H9 (cell line): ENCODE measurements around the gene ELOA. TPM values are rescaled to one million over a fixed set of nuclear protein-coding genes. Genes with fewer than 3 reads are reported as not detected.
A peak's percentile ranks its signal among the peaks of the same experiment; 100 is the strongest.

ENCODE experiments used
- DNase-seq: peaks from one replicate; pipeline ENCODE4 v3.0.0-alpha.2; 2017
- H2AFZ ChIP-seq: one replicate; pipeline ENCODE4 v1.6.1; 2013; ENCODE audit warnings: mild to moderate bottlenecking, low read length, control low read depth, moderate library complexity
- H2AK5ac ChIP-seq: 2 replicates; pipeline ENCODE4 v1.6.1; 2013; ENCODE audit warnings: low read length, control low read depth, mixed read lengths; ENCODE audit not compliant: insufficient read length
- H2BK120ac ChIP-seq: one replicate; pipeline ENCODE4 v1.6.1; 2013; ENCODE audit warnings: low read depth, mild to moderate bottlenecking, low read length, control low read depth, inconsistent platforms; ENCODE audit not compliant: poor library complexity, severe bottlenecking
- H2BK12ac ChIP-seq: 2 replicates; pipeline ENCODE4 v1.6.1; 2013; ENCODE audit warnings: low read length, control low read depth, mixed read lengths, low read depth; ENCODE audit not compliant: insufficient read length
- H2BK15ac ChIP-seq: 2 replicates; pipeline ENCODE4 v1.6.1; 2013; ENCODE audit warnings: low read depth, low read length, control low read depth
- H2BK20ac ChIP-seq: one replicate; pipeline ENCODE4 v1.6.1; 2013; ENCODE audit warnings: low read depth, mild to moderate bottlenecking, low read length, control low read depth, inconsistent platforms; ENCODE audit not compliant: poor library complexity, severe bottlenecking
- H2BK5ac ChIP-seq: 2 replicates; pipeline ENCODE4 v1.6.1; 2013; ENCODE audit warnings: low read length, control low read depth, mixed read lengths; ENCODE audit not compliant: insufficient read length
- H3K14ac ChIP-seq: 2 replicates; pipeline ENCODE4 v1.6.1; 2013; ENCODE audit warnings: low read length, control low read depth; ENCODE audit not compliant: insufficient read depth
- H3K18ac ChIP-seq: 2 replicates; pipeline ENCODE4 v1.6.1; 2013; ENCODE audit warnings: low read depth, mild to moderate bottlenecking, mixed read lengths, low read length, control low read depth; ENCODE audit not compliant: insufficient read length
- H3K23ac ChIP-seq: 2 replicates; pipeline ENCODE4 v1.6.1; 2013; ENCODE audit warnings: low read length, control low read depth, mixed read lengths, low read depth; ENCODE audit not compliant: insufficient read length
- H3K23me2 ChIP-seq: 2 replicates; pipeline ENCODE4 v1.6.1; 2013; ENCODE audit warnings: low read depth, mild to moderate bottlenecking, mixed read lengths, low read length, control low read depth; ENCODE audit not compliant: insufficient read length, poor library complexity, severe bottlenecking
- H3K27ac ChIP-seq: 2 replicates; pipeline ENCODE4 v1.5.1; 2013; ENCODE audit warnings: low read length, control low read depth, mixed read lengths, low read depth; ENCODE audit not compliant: insufficient read length
- H3K27me3 ChIP-seq: 2 replicates; pipeline ENCODE4 v1.6.1; 2013; ENCODE audit warnings: low read length, control low read depth, inconsistent platforms; ENCODE audit not compliant: insufficient read depth
- H3K4ac ChIP-seq: 2 replicates; pipeline ENCODE4 v1.6.1; 2013; ENCODE audit warnings: low read depth, mild to moderate bottlenecking, control low read depth, inconsistent platforms, low read length, moderate library complexity
- H3K4me1 ChIP-seq: 2 replicates; pipeline ENCODE4 v1.6.1; 2013; ENCODE audit warnings: low read length, control low read depth, inconsistent platforms; ENCODE audit not compliant: insufficient read depth
- H3K4me2 ChIP-seq: 2 replicates; pipeline ENCODE4 v1.6.1; 2013; ENCODE audit warnings: low read length, control low read depth, mixed read lengths; ENCODE audit not compliant: insufficient read length, insufficient read depth
- H3K56ac ChIP-seq: 2 replicates; pipeline ENCODE4 v1.6.1; 2013; ENCODE audit warnings: low read depth, mild to moderate bottlenecking, mixed read lengths, low read length, control low read depth; ENCODE audit not compliant: insufficient read length
- H3K79me1 ChIP-seq: 2 replicates; pipeline ENCODE4 v1.6.1; 2013; ENCODE audit warnings: low read depth, mild to moderate bottlenecking, moderate library complexity, low read length, control low read depth, inconsistent platforms; ENCODE audit not compliant: insufficient read depth, poor library complexity, severe bottlenecking
- H3K79me2 ChIP-seq: 2 replicates; pipeline ENCODE4 v1.6.1; 2013; ENCODE audit warnings: low read length, control low read depth, inconsistent platforms; ENCODE audit not compliant: insufficient read depth
- H3K9ac ChIP-seq: 2 replicates; pipeline ENCODE4 v1.6.1; 2013; ENCODE audit warnings: low read length, control low read depth, mixed read lengths; ENCODE audit not compliant: insufficient read length; ENCODE audit errors: extremely low read depth
- H3K9me3 ChIP-seq: one replicate; pipeline ENCODE4 v1.6.1; 2013; ENCODE audit warnings: low read depth, low read length, inconsistent platforms; ENCODE audit not compliant: control insufficient read depth
- H3T11ph ChIP-seq: one replicate; pipeline ENCODE4 v1.6.1; 2013; ENCODE audit warnings: mild to moderate bottlenecking, low read length, control low read depth, inconsistent platforms
- H4K20me1 ChIP-seq: one replicate; pipeline ENCODE4 v1.6.1; 2013; ENCODE audit not compliant: control insufficient read depth, insufficient read length, insufficient read depth
- H4K5ac ChIP-seq: 2 replicates; pipeline ENCODE4 v1.6.1; 2013; ENCODE audit warnings: low read depth, mild to moderate bottlenecking, mixed read lengths, low read length, control low read depth; ENCODE audit not compliant: insufficient read length
- H4K8ac ChIP-seq: replicated peaks from 2 replicates; pipeline ENCODE4 v1.6.1; 2013; ENCODE audit warnings: low read length, control low read depth, mixed read lengths, low read depth; ENCODE audit not compliant: insufficient read length
- H4K91ac ChIP-seq: 2 replicates; pipeline ENCODE4 v1.6.1; 2013; ENCODE audit warnings: low read depth, mild to moderate bottlenecking, moderate library complexity, mixed read lengths, low read length, control low read depth; ENCODE audit not compliant: insufficient read length
- H3K27ac Mint-ChIP-seq, 3 experiments: 2 replicates in 2 of 3; 3 replicates in 1 of 3; pipeline ENCODE4 v1.8.0; 2020 to 2021; ENCODE audit warnings: mixed read lengths in 3 of 3, mild to moderate bottlenecking in 1 of 3, moderate library complexity in 1 of 3
- H3K27me3 Mint-ChIP-seq: 2 replicates; pipeline ENCODE4 v1.8.0; 2021; ENCODE audit warnings: low read depth, mild to moderate bottlenecking, moderate library complexity, mixed read lengths
- H3K36me3 Mint-ChIP-seq, 3 experiments: 2 replicates in 2 of 3; 3 replicates in 1 of 3; pipeline ENCODE4 v1.8.0; 2020 to 2021; ENCODE audit warnings: low read depth in 3 of 3, mixed read lengths in 3 of 3; ENCODE audit not compliant: insufficient read depth in 1 of 3
- H3K4me1 Mint-ChIP-seq, 2 experiments: 2 replicates each; pipeline ENCODE4 v1.8.0; 2020; ENCODE audit warnings: mixed read lengths in 2 of 2
- H3K4me3 Mint-ChIP-seq, 2 experiments: 2 replicates in 1 of 2; 3 replicates in 1 of 2; pipeline ENCODE4 v1.8.0; 2020 to 2021; ENCODE audit warnings: mild to moderate bottlenecking in 2 of 2, mixed read lengths in 2 of 2, moderate library complexity in 1 of 2
- H3K9me3 Mint-ChIP-seq, 2 experiments: 2 replicates in 1 of 2; 3 replicates in 1 of 2; pipeline ENCODE4 v1.8.0; 2020; ENCODE audit warnings: mild to moderate bottlenecking in 2 of 2, mixed read lengths in 2 of 2, moderate library complexity in 1 of 2
- CTCF ChIP-seq: fragments of 200-600 bp; sonication (generic); conservative IDR thresholded peaks from 3 replicates; pipeline ENCODE4 v1.8.0; 2021; ENCODE audit warnings: antibody characterized with exemption, mild to moderate bottlenecking
- WGBS: extraction: QIAGEN DNeasy Blood & Tissue Kit; methylation state at CpG from one replicate; pipeline ENCODE4 v1.1.7; 2013; ENCODE audit warnings: missing lambda C conversion rate, low lambda C conversion rate, mixed read lengths; ENCODE audit not compliant: insufficient read length; ENCODE audit errors: extremely low coverage; 5-methylcytosine and 5-hydroxymethylcytosine counted together
- total RNA-seq: library from RNA; stranded (reverse); gene quantifications from 2 replicates; pipeline ENCODE4 v1.2.1, GENCODE V29; 2021

Gene ELOA
- total RNA-seq, 1 experiment from 2014 or later: 66.2 TPM

DNA sequence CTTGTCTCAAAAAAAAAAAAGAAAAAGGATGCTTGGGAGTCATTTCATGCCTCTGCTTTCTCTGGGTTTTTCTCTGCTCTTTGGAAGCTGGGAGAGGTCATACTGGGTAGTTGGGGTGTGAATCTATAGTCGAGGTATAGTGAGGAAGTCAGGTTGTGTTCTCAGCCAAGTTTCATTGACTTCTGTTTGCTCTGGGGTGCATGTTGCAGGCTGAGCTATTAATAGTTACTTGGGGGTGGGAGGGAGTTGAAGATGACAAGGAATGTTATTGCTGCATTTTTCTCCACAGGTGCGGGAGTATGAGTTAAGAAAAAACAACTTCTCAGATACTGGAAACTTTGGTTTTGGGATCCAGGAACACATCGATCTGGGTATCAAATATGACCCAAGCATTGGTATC is 48.9 kb upstream of the ELOA start:
- H4K5ac ChIP-seq: no peak overlapping the region
- H4K8ac ChIP-seq: no peak overlapping the region
- DNase-seq: no peak
- no peak overlapping the region for H2BK5ac ChIP-seq
- H2BK15ac ChIP-seq: no peak overlapping the region
- no peak overlapping the region for H3K27ac ChIP-seq
- no peak overlapping the region for H3T11ph ChIP-seq
- no peak overlapping the region for H2BK20ac ChIP-seq
- peaks cover 4% of the 10 kb centered on the region; the same call in 1 of the 2 replicates for H3K4me1 ChIP-seq
- H4K20me1 ChIP-seq: no peaks in the 10 kb centered on the region
- no peak overlapping the region for H3K4ac ChIP-seq
- H3K18ac ChIP-seq: no peak overlapping the region
- no peaks in the 10 kb centered on the region; a peak in 1 of 5 replicates for H3K9me3 Mint-ChIP-seq
- peaks cover 22% of the 10 kb centered on the region for H3K79me1 ChIP-seq
- WGBS: no CpG with 5 or more reads among the region's 3 CpGs
- H3K23ac ChIP-seq: no peak overlapping the region
- no peaks in the 10 kb centered on the region for H3K27me3 Mint-ChIP-seq
- no peak overlapping the region for H3K14ac ChIP-seq
- H2BK12ac ChIP-seq: no peak overlapping the region
- H3K27me3 ChIP-seq: no peaks in the 10 kb centered on the region
- no peak for TF ChIP-seq CTCF
- H3K27ac Mint-ChIP-seq: peak overlapping the region in 2 of 3 experiments; percentile 49 to 65; a peak in 3 of 7 replicates
- peak overlapping the region; percentile 96 to 97 for H3K4me3 Mint-ChIP-seq
- H3K79me2 ChIP-seq: peaks cover 37% of the 10 kb centered on the region; the same call in 1 of the 2 replicates
- no peak overlapping the region for H2AK5ac ChIP-seq
- no peak overlapping the region for H3K56ac ChIP-seq
- H2BK120ac ChIP-seq: no peak overlapping the region
- peaks cover 38 to 40% of the 10 kb centered on the region in 2 experiments for H3K4me1 Mint-ChIP-seq
- H3K4me2 ChIP-seq: no peak overlapping the region
- no peak overlapping the region for H3K9ac ChIP-seq
- no peaks in the 10 kb centered on the region for H3K9me3 ChIP-seq
- peaks cover 68 to 73% (median 72%) of the 10 kb centered on the region in 3 experiments for H3K36me3 Mint-ChIP-seq
- no peak overlapping the region for H2AFZ ChIP-seq
- no peak overlapping the region for H4K91ac ChIP-seq
- H3K23me2 ChIP-seq: peaks cover 6% of the 10 kb centered on the region
